Transverse colon (tissue), 4 donors: ENCODE results near the gene AFAP1L2.

Experiments used
- POLR2AphosphoS5 ChIP-seq, 3 donors: sonication (generic); formaldehyde crosslinking; IDR thresholded peaks; one replicate each; pipeline ENCODE4 v1.6.1; 2016; ENCODE audit warnings: antibody characterized with exemption in 3 of 3
- TF ChIP-seq, protein P1 (sequence below), 5 experiments: fragments of 200-600 bp in 3 of 5; fragments of 450-650 bp in 2 of 5; sonication (generic) in 3 of 5; IDR thresholded peaks; 1 replicate in 2 of 5; 2 replicates in 3 of 5; pipeline ENCODE4 v1.5.1; 2016 to 2017; ENCODE audit warnings: antibody characterized with exemption in 5 of 5, inconsistent platforms in 3 of 5, mild to moderate bottlenecking in 2 of 5, moderate library complexity in 1 of 5

DNA sequence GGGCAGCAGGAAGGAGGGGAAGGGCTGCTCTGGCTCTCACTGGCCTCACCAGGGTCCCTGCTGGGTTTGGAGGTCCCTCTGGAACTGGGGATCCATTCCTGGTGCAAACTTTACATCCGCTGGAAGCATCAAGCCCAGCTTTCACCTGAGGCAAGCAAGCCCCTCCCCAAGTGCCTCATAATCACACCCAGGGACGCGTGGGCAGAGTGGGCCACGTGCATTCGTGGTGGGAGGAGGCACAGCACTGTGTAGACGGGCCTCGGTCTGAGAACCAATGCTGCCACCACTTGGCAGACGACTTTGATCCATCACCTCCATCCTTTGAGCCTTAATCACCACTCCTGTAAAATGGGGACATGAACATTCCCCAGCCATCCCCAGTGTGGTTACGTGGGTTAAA is 91.2 kb downstream of the AFAP1L2 start:
- TF ChIP-seq, protein P1, sequence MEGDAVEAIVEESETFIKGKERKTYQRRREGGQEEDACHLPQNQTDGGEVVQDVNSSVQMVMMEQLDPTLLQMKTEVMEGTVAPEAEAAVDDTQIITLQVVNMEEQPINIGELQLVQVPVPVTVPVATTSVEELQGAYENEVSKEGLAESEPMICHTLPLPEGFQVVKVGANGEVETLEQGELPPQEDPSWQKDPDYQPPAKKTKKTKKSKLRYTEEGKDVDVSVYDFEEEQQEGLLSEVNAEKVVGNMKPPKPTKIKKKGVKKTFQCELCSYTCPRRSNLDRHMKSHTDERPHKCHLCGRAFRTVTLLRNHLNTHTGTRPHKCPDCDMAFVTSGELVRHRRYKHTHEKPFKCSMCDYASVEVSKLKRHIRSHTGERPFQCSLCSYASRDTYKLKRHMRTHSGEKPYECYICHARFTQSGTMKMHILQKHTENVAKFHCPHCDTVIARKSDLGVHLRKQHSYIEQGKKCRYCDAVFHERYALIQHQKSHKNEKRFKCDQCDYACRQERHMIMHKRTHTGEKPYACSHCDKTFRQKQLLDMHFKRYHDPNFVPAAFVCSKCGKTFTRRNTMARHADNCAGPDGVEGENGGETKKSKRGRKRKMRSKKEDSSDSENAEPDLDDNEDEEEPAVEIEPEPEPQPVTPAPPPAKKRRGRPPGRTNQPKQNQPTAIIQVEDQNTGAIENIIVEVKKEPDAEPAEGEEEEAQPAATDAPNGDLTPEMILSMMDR (IDR thresholded peaks at IDR 0.05), result no peak
- TF ChIP-seq POLR2AphosphoS5 (IDR thresholded peaks at IDR 0.05), result no peak
